ENCODE measurements around the gene HCRTR1.

HCRTR1 gene

GRCh38 chr1:31667065-31667785, 49.7 kb downstream of the HCRTR1 start:
- DNase-seq (ENCODE audit: low read depth), result no peak

GRCh38 chr1:31668303-31668883, 50.9 kb downstream of the HCRTR1 start:
- no peak for DNase-seq (ENCODE audit: low read depth)

GRCh38 chr1:31669433-31669785, 51.9 kb downstream of the HCRTR1 start:
- no peak for DNase-seq (ENCODE audit: low read depth)

- no peak for DNase-seq (ENCODE audit: low read depth)
Observed at GRCh38 chr1:31669786-31670592, 52.5 kb downstream of the HCRTR1 start.

- DNase-seq (ENCODE audit: low read depth), result no peak
Observed at GRCh38 chr1:31670593-31670964, 53.1 kb downstream of the HCRTR1 start.

- no peak for DNase-seq (ENCODE audit: low read depth)
Observed at GRCh38 chr1:31671147-31671546, 53.7 kb downstream of the HCRTR1 start.

- DNase-seq (ENCODE audit: low read depth), result no peak
Observed at GRCh38 chr1:31671561-31672201, 54.2 kb downstream of the HCRTR1 start.

GRCh38 chr1:31672986-31673385, 55.5 kb downstream of the HCRTR1 start:
- no peak for DNase-seq (ENCODE audit: low read depth)

- no peak for DNase-seq (ENCODE audit: low read depth)
Observed at GRCh38 chr1:31673433-31673832, 55.9 kb downstream of the HCRTR1 start.

- no peak for DNase-seq (ENCODE audit: low read depth)
Observed at GRCh38 chr1:31674626-31675025, 57.1 kb downstream of the HCRTR1 start.

GRCh38 chr1:31675161-31675560, 57.7 kb downstream of the HCRTR1 start:
- no peak for DNase-seq (ENCODE audit: low read depth)

- DNase-seq (ENCODE audit: low read depth), result no peak
Observed at GRCh38 chr1:31675756-31676155, 58.3 kb downstream of the HCRTR1 start.
